ENCODE results near the gene PYDC2. TPM values are rescaled to one million over a fixed set of nuclear protein-coding genes. Genes with fewer than 3 reads are reported as not detected.

The PYDC2 gene
- total RNA-seq, 2 donors from 2014 or later, result not detected

DNA sequence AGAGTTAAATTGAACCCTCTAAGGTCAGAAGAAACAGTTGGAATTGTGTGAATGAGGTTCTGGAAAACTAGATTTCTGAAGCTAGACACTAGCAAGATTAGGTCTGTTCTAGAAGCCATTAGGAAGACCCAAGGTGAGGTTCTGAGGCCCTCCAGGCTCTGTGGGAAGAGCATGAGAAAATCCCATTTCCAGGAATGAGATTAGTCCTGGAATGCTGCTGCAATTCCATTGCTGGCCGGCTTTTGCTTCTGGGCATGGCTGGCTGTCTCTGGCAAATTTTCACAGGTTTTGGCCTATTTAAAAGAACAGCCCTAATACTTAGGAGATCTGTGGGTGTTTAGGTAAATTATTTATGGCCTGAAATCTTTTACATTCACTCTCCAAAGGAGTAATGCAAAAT lies 26.9 kb upstream of the PYDC2 start:
- no peaks in the 10 kb centered on the region for H3K4me1 Mint-ChIP-seq (ENCODE audit: low read depth)
- H3K9me3 Mint-ChIP-seq, result peaks cover 0 to 4% of the 10 kb centered on the region in 2 donors
- no peak for ATAC-seq (replicated peaks in 1 of 2)
- no peaks in the 10 kb centered on the region for H3K27me3 Mint-ChIP-seq (ENCODE audit: low read depth)
- H3K27ac Mint-ChIP-seq, result no peak overlapping the region
- H3K36me3 Mint-ChIP-seq (ENCODE audit: insufficient read depth in 2 of 2), result no peaks in the 10 kb centered on the region
- no peak overlapping the region for H3K4me3 Mint-ChIP-seq
- no peak for DNase-seq

DNA sequence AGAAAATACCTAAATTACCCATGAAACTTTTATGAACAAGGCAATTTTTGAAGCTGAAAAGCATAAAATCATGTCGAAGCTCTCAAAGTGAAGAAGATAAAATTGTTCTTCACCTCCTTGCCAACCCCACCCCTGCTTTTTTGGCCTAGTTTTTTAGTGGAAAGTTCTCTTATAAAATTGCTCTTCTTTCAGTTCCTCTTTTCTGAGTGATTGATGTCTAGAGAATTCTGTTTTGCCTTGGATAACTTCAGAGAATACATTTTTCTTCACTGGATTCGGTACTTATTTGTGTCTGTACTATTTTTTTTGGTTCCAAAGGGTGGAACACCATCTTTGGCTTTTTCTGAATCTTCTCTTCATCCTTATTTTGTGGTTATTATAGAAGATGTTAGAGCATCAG lies 25.0 kb upstream of the PYDC2 start:
- ATAC-seq (replicated peaks in 1 of 2) (no peak), DNase-seq (no peak)
- H3K9me3 Mint-ChIP-seq, result peaks cover 4 to 8% of the 10 kb centered on the region in 2 donors
- no peaks in the 10 kb centered on the region for H3K27me3 Mint-ChIP-seq (ENCODE audit: low read depth)
- no peak overlapping the region for H3K4me3 Mint-ChIP-seq
- H3K4me1 Mint-ChIP-seq (ENCODE audit: low read depth), result no peaks in the 10 kb centered on the region
- H3K27ac Mint-ChIP-seq, result no peak overlapping the region
- no peaks in the 10 kb centered on the region for H3K36me3 Mint-ChIP-seq (ENCODE audit: insufficient read depth in 2 of 2)

DNA sequence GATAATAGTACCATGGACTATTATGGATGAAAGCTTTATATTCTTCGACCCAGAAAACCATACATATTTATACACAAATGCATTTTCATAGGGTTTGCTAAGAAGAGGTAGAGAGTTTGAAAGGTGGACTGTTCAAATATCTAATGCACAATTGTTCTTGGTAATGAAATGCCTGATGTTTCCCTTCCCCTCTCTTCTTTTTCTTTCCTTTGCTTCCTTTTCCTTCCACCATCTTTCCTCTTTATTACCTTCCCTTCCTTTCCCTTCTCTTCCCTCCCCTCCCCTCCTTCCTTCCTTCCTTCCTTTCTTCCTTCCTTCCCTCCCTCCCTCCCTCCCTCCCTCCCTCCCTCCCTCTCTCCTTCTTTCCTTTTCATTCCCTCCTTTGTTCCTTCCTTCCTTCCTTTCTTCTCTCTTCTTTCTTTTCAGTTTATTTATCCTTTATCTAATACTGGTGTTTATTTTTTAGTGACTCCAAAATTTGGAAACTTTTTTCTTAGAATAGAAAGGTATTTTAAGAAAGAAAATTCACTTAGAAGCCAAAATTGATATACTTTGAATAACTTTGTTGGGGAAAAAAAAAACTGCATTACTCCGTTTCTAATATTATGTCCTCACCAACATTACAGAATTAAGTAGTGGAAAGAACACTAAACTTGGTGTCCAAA lies 22.7 kb upstream of the PYDC2 start:
- Mint-ChIP-seq H3K36me3 (ENCODE audit: insufficient read depth in 2 of 2) (no peaks in the 10 kb centered on the region), H3K27ac (no peak overlapping the region), H3K4me1 (ENCODE audit: low read depth) (peaks cover 7% of the 10 kb centered on the region), H3K9me3 (peaks cover 3 to 8% of the 10 kb centered on the region in 2 donors), H3K4me3 (no peak overlapping the region), H3K27me3 (ENCODE audit: low read depth) (no peaks in the 10 kb centered on the region)
- DNase-seq (no peak), ATAC-seq (replicated peaks in 1 of 2) (no peak)

DNA sequence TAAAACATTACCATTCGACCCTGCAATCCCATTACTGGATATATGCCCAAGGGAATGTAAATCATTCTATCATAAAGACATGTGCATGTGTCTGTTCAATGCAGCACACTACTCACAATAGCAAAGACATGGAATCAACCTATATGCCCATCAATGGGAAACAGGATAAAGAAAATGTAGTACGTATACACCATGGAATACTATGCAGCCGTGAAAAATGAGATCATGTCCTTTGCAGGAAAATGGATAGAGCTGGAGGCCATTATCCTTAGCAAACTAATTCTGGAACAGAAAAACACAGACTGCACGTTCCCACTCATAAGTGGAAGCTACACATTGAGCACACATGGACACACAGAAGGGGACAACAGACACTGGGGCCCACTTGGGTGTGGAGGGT lies 20.4 kb upstream of the PYDC2 start:
- ATAC-seq (replicated peaks in 1 of 2), result no peak
- peaks cover 3 to 8% of the 10 kb centered on the region in 2 donors for H3K9me3 Mint-ChIP-seq
- no peak overlapping the region for H3K4me3 Mint-ChIP-seq
- H3K27me3 Mint-ChIP-seq (ENCODE audit: low read depth), result no peaks in the 10 kb centered on the region
- H3K36me3 Mint-ChIP-seq (ENCODE audit: insufficient read depth in 2 of 2), result no peaks in the 10 kb centered on the region
- H3K4me1 Mint-ChIP-seq (ENCODE audit: low read depth), result peaks cover 7% of the 10 kb centered on the region
- H3K27ac Mint-ChIP-seq, result no peak overlapping the region
- DNase-seq, result no peak

DNA sequence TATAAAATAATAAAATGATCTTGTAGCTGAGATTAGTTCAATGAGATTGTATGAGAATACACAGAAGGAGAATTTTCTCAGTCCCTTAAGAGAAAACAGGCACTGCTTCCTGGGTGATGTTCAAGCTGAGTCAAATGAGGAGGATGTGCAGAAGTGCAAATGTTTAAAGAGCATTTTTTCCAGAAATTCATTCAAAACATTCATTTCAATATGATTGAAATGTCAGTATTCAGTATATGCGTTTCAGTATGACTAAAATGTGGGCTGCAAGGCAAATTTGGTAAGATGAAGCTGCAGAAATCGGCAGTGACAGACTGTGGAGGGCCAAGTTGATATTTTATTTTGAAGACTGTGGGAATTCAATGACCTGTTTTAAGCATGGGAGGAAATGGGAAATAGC lies 19.3 kb upstream of the PYDC2 start:
- H3K27ac Mint-ChIP-seq, result peak overlapping the region; percentile 59
- peaks cover 3 to 8% of the 10 kb centered on the region in 2 donors for H3K9me3 Mint-ChIP-seq
- DNase-seq, result no peak
- no peak overlapping the region for H3K4me3 Mint-ChIP-seq
- H3K36me3 Mint-ChIP-seq (ENCODE audit: insufficient read depth in 2 of 2), result no peaks in the 10 kb centered on the region
- H3K27me3 Mint-ChIP-seq (ENCODE audit: low read depth), result no peaks in the 10 kb centered on the region
- peak in 1 of 2 donors; percentile 32 for ATAC-seq (replicated peaks in 1 of 2)
- peaks cover 7% of the 10 kb centered on the region for H3K4me1 Mint-ChIP-seq (ENCODE audit: low read depth)

DNA sequence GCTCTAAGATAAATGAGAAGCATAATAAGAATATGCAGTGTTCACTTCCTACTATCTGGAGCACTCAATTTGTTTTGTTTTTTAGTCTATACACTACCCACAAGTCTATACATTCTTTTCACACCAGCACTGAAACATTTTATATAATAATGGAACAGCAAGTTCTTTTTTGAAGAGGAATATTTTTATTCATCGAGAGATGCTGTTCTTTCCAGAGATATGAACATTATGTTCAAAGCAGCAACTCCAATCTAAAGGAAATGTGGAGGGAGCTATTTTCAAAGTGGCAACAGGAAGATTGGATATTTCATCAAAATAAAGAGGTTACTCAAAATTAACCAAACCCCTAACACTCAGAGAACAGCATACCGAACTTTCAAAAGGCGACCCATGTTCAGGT lies 16.4 kb upstream of the PYDC2 start:
- no peak overlapping the region for H3K27ac Mint-ChIP-seq
- DNase-seq (no peak), ATAC-seq (replicated peaks in 1 of 2) (no peak)
- peaks cover 7% of the 10 kb centered on the region for H3K4me1 Mint-ChIP-seq (ENCODE audit: low read depth)
- H3K36me3 Mint-ChIP-seq (ENCODE audit: insufficient read depth in 2 of 2), result no peaks in the 10 kb centered on the region
- peaks cover 6 to 8% of the 10 kb centered on the region in 2 donors for H3K9me3 Mint-ChIP-seq
- H3K27me3 Mint-ChIP-seq (ENCODE audit: low read depth), result no peaks in the 10 kb centered on the region
- no peak overlapping the region for H3K4me3 Mint-ChIP-seq

DNA sequence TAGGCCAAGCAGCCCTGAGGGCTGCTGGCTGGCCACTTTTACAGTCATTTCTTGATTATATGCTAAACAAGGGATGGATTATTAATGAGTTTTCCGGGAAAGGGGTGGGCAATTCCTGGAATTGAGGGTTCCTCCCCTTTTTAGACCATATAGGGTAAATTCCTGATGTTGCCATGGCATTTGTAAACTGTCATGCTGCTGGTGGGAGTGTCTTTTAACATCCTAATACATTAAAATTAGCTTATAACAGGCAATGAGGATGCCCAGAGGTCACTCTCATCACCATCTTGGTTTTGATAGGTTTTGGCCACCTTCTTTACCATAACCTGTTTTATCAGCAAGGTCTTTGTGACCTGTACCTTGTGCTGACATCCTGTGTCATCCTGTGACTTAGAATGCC lies 11.7 kb upstream of the PYDC2 start:
- Mint-ChIP-seq H3K4me1 (ENCODE audit: low read depth) (no peaks in the 10 kb centered on the region), H3K27me3 (ENCODE audit: low read depth) (no peaks in the 10 kb centered on the region), H3K36me3 (ENCODE audit: insufficient read depth in 2 of 2) (peaks cover 0 to 2% of the 10 kb centered on the region in 2 donors), H3K4me3 (no peak overlapping the region), H3K9me3 (peaks cover 6 to 7% of the 10 kb centered on the region in 2 donors), H3K27ac (no peak overlapping the region)
- DNase-seq, result no peak
- ATAC-seq (replicated peaks in 1 of 2), result no peak

DNA sequence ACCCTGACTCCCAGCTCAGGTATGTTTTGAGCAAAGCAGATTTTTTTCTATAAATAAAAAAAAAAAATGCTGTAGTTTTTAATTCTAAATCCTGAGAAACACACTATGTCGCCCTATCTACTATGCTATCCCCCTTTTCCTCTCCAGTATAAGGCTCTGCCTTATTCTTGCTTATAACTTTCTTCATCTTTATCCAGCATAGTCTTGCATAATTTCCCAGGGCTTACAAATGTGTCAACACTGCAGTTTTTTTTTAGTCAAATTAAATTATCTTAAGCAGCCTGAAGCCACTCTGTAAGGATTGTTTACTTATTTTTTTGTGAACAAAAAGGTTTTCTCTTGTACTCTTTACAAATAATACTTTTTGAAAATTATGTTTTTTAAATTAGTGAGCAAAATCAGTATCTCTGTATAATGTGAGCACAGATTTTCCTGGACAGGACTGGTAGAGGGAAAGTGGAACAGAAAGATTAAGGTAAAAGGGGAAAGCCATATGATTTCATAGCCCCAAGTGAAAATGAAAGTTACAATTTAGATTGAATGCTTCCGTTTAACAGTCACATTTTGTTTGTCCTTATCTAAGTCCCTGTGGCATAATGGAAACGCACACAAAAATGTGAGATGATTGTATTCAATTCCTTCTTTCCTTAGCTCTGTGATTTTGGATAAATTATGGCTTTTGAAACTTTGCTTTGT lies 5.6 kb upstream of the PYDC2 start:
- ATAC-seq (replicated peaks in 1 of 2) (no peak), DNase-seq (no peak)
- H3K27ac Mint-ChIP-seq, result no peak overlapping the region
- no peaks in the 10 kb centered on the region for H3K27me3 Mint-ChIP-seq (ENCODE audit: low read depth)
- no peak overlapping the region for H3K4me3 Mint-ChIP-seq
- peaks cover 0 to 2% of the 10 kb centered on the region in 2 donors for H3K36me3 Mint-ChIP-seq (ENCODE audit: insufficient read depth in 2 of 2)
- peaks cover 4 to 8% of the 10 kb centered on the region in 2 donors for H3K9me3 Mint-ChIP-seq
- H3K4me1 Mint-ChIP-seq (ENCODE audit: low read depth), result no peaks in the 10 kb centered on the region

DNA sequence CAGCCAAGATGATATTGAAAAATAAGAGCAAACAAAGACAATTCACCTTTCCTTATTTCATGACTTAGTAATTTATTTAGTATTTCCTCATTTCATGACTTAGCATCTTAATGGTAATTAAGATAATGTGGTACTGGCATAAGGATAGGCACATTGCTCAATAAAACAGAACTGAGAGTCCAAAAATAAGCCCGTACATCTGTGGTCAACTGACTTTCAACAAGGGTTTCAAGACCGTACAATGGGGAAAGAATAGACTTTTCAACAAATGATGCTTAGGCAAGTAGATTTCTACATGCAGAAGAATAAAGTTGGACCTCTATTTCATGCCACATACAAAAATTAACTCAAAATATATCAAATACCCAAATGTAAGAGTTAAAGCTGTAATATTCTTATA lies 603 bp upstream of the PYDC2 start:
- no peak for ATAC-seq (replicated peaks in 1 of 2)
- H3K4me3 Mint-ChIP-seq, result no peak overlapping the region
- peaks cover 2 to 4% of the 10 kb centered on the region in 2 donors for H3K9me3 Mint-ChIP-seq
- no peak overlapping the region for H3K27ac Mint-ChIP-seq
- DNase-seq, result no peak
- no peaks in the 10 kb centered on the region for H3K4me1 Mint-ChIP-seq (ENCODE audit: low read depth)
- no peaks in the 10 kb centered on the region for H3K27me3 Mint-ChIP-seq (ENCODE audit: low read depth)
- H3K36me3 Mint-ChIP-seq (ENCODE audit: insufficient read depth in 2 of 2), result no peaks in the 10 kb centered on the region

DNA sequence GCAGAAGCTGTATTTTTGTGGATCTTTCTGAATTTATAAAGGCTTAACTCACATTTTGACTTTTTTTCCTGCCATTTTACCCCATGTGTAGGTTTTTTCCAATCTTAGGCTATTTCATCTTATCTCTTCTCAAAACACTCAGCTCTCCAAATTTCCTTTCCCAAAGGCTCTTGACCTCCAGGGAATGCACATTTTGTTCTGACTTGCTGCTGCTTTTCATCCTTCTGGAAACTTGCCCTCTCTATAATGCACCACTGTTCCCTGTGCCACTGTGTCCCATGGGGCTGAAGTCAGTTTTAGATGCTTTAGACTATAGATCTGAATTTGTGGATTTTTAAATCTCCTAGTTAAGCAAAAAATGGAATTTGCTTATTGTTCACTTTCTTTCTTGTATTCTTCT lies 9.1 kb downstream of the PYDC2 start:
- ATAC-seq (replicated peaks in 1 of 2), result no peak
- no peaks in the 10 kb centered on the region for H3K36me3 Mint-ChIP-seq (ENCODE audit: insufficient read depth in 2 of 2)
- no peaks in the 10 kb centered on the region for H3K4me1 Mint-ChIP-seq (ENCODE audit: low read depth)

DNA sequence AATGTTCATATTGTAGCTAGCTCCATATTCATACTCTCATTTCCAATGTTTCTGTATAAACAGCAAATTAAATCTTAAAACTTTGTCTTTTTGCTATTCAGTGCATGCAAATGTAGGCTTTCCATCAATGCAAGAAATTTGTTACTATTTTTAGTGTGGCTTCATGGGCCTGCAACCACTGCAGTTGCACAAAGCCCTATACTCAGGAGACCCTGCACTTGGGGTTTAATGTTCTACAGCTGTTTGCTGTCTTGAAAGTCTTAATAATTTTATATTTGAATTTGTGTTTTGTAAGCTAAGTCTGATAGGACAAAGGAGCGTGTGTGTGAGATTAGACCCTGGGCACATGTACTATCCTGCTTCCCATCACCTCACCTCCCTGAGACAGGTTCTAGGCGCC lies 9.6 kb downstream of the PYDC2 start:
- ATAC-seq (replicated peaks in 1 of 2), result no peak
- Mint-ChIP-seq H3K4me1 (ENCODE audit: low read depth) (no peaks in the 10 kb centered on the region), H3K36me3 (ENCODE audit: insufficient read depth in 2 of 2) (no peaks in the 10 kb centered on the region), H3K4me3 (no peak overlapping the region), H3K9me3 (peaks cover 3 to 6% of the 10 kb centered on the region in 2 donors), H3K27ac (no peak overlapping the region), H3K27me3 (ENCODE audit: low read depth) (no peaks in the 10 kb centered on the region)
- DNase-seq, result no peak

More for the DNA sequence above, 9.1 kb downstream of the PYDC2 start:
- DNase-seq, result no peak
- Mint-ChIP-seq H3K4me3 (no peak overlapping the region), H3K27ac (no peak overlapping the region), H3K9me3 (peaks cover 3 to 6% of the 10 kb centered on the region in 2 donors), H3K27me3 (ENCODE audit: low read depth) (no peaks in the 10 kb centered on the region)

DNA sequence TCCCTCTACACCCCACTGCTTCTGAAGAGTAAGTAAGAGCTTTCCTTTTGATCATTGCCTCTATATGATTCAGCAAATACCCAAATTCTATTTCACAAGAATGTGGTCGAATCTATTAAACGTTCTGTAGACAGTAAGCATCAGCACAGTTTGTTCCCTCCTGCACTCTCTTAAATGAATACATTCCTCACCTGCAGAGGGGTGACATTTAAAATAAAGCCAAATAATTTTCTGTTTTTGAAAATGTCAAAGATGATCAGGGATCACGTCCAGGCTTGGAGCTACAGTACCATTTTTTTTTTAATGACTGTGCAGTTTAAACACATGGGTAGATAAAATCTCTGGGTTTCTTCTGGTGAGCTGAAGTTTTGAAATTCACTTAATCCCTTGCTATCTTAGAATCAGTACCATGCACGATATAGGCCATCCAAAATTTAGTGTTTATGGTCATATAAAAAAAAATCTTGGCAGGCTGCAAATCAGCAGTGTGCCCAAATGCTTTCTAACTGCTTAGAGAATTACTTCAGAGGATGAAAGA lies 12.8 kb downstream of the PYDC2 start:
- H3K9me3 Mint-ChIP-seq, result peaks cover 3% of the 10 kb centered on the region in 2 donors
- no peaks in the 10 kb centered on the region for H3K27me3 Mint-ChIP-seq (ENCODE audit: low read depth)
- no peaks in the 10 kb centered on the region for H3K4me1 Mint-ChIP-seq (ENCODE audit: low read depth)
- ATAC-seq (replicated peaks in 1 of 2) (no peak), DNase-seq (no peak)
- no peak overlapping the region for H3K4me3 Mint-ChIP-seq
- no peaks in the 10 kb centered on the region for H3K36me3 Mint-ChIP-seq (ENCODE audit: insufficient read depth in 2 of 2)
- no peak overlapping the region for H3K27ac Mint-ChIP-seq

DNA sequence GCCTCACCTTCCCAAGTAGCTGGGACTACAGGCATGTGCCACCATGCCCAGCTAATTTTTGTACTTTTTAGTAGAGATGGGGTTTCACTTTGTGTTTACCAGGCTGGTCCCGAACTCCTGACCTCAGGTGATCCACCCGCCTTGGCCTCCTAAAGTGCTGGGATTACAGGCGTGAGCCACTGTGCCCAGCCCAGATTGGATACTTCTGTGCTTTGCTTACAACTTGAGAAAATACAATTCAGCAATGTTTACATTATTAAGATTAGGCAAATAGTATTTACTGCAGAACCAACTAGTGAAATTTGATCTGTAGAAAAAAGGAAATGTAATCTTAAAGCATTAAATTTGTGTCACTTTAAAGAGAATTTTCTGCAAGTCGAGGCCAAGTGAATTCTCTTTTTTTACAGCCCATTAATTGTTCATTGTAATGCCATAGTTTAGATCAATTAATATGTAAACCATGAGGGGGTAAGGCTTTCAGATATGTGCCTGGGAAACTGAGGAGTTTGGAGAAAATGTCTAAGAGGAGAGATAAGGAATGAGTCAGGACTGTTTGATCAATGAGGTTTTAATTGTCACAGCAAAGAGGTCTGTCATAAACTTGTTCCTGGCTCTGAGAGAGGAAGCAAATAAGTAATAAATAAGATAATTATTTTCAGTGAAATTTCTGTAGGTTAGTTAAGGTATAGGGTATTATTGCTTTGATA lies 15.3 kb downstream of the PYDC2 start:
- ATAC-seq (replicated peaks in 1 of 2) (no peak), DNase-seq (no peak)
- Mint-ChIP-seq H3K9me3 (peaks cover 3 to 6% of the 10 kb centered on the region in 2 donors), H3K27ac (no peak overlapping the region), H3K36me3 (ENCODE audit: insufficient read depth in 2 of 2) (no peaks in the 10 kb centered on the region), H3K4me3 (no peak overlapping the region), H3K4me1 (ENCODE audit: low read depth) (no peaks in the 10 kb centered on the region), H3K27me3 (ENCODE audit: low read depth) (no peaks in the 10 kb centered on the region)

Measured in activated T-cell treated with anti-CD3 and anti-CD28 coated beads, Interleukin-2, amount 50 U/mL, for 72 hours (primary cell).